Stimulated activated CD4-positive, alpha-beta T cell treated with anti-CD3 and anti-CD28 coated beads, TNF-alpha, amount 100 ng/mL, for 4 hours (primary cell): Measurements from ENCODE around the gene BAG1.

Source experiments
- DNase-seq, 3 experiments: peaks; one replicate each; pipeline ENCODE4 v3.0.0-alpha.2; 2020; ENCODE audit warnings: low read depth in 3 of 3

BAG1 gene

GRCh38 chr9:33264473-33265177 lies at the start of gene BAG1, which contains the start of gene CHMP5:
TSS of gene BAG1 (minus strand) at chr9:33264708.
TSS of gene CHMP5 (plus strand) at chr9:33265049. CDS start at chr9:33265079, 30 bp downstream.
- DNase-seq: peak; percentile 100

GRCh38 chr9:33311953-33312352 lies 47.4 kb upstream of the BAG1 start:
- no peak for DNase-seq

GRCh38 chr9:33310748-33311147 lies 46.2 kb upstream of the BAG1 start:
- no peak for DNase-seq

- DNase-seq: no peak
Measured at GRCh38 chr9:33309903-33310302, 45.4 kb upstream of the BAG1 start.

GRCh38 chr9:33307067-33307466 lies 42.6 kb upstream of the BAG1 start:
- no peak for DNase-seq

GRCh38 chr9:33306037-33306436 lies 41.5 kb upstream of the BAG1 start:
- DNase-seq: no peak

GRCh38 chr9:33304362-33304761 lies 39.9 kb upstream of the BAG1 start:
- DNase-seq: no peak

- no peak for DNase-seq
Measured at GRCh38 chr9:33300546-33300945, 36.0 kb upstream of the BAG1 start.

- no peak for DNase-seq
Measured at GRCh38 chr9:33297432-33297831, 32.9 kb upstream of the BAG1 start.

GRCh38 chr9:33295571-33295970 lies 31.1 kb upstream of the BAG1 start:
- DNase-seq: no peak

GRCh38 chr9:33294670-33295432 lies 30.3 kb upstream of the BAG1 start:
- no peak for DNase-seq

GRCh38 chr9:33293782-33294181 lies 29.3 kb upstream of the BAG1 start:
- no peak for DNase-seq

GRCh38 chr9:33291901-33292300 lies 27.4 kb upstream of the BAG1 start:
- DNase-seq: no peak

- DNase-seq: no peak
Measured at GRCh38 chr9:33291031-33291397, 26.5 kb upstream of the BAG1 start.

- peak; percentile 92 to 97 (median 97) for DNase-seq
Measured at GRCh38 chr9:33290247-33291030, 25.9 kb upstream of the BAG1 start, which contains the start of gene NFX1. TSS of gene NFX1 (plus strand) at chr9:33290516. CDS start at chr9:33290573, 57 bp downstream.

GRCh38 chr9:33289936-33290246 lies 25.4 kb upstream of the BAG1 start:
- DNase-seq: no peak

- peak in 1 of 3 experiments; percentile 23 for DNase-seq
Measured at GRCh38 chr9:33289496-33289895, 25.0 kb upstream of the BAG1 start.

- no peak for DNase-seq
Measured at GRCh38 chr9:33288828-33289483, 24.4 kb upstream of the BAG1 start.

GRCh38 chr9:33288235-33288634 lies 23.7 kb upstream of the BAG1 start:
- DNase-seq: no peak

- DNase-seq: peak in 1 of 3 experiments; percentile 15
Measured at GRCh38 chr9:33287087-33287490, 22.6 kb upstream of the BAG1 start.

- no peak for DNase-seq
Measured at GRCh38 chr9:33285502-33285901, 21.0 kb upstream of the BAG1 start.

- DNase-seq: no peak
Measured at GRCh38 chr9:33277484-33277883, 13.0 kb upstream of the BAG1 start.
